HG03432 (cell line): Measurements from ENCODE around the gene MC4R.
"Not testable (repeated sequence)": the region's sequence is repeated elsewhere in the genome, so short reads cannot be mapped to it uniquely, and the experiment has no call there.

Experiments used
- ATAC-seq: cut with Tn5 transposase; IDR thresholded peaks from one replicate; pipeline ENCODE4 v1.9.1; 2021; ENCODE audit warnings: mild to moderate bottlenecking, moderate library complexity; ENCODE audit not compliant: unreplicated experiment

Gene MC4R

GRCh38 chr18:60372596-60372995 is at the start of gene MC4R:
Gene MC4R (minus strand): TSS chr18:60372775. CDS start chr18:60372349, 426 bp downstream.
- no peak for ATAC-seq

GRCh38 chr18:60422306-60422705 is 49.7 kb upstream of the MC4R start:
- not testable (repeated sequence) for ATAC-seq

DNA sequence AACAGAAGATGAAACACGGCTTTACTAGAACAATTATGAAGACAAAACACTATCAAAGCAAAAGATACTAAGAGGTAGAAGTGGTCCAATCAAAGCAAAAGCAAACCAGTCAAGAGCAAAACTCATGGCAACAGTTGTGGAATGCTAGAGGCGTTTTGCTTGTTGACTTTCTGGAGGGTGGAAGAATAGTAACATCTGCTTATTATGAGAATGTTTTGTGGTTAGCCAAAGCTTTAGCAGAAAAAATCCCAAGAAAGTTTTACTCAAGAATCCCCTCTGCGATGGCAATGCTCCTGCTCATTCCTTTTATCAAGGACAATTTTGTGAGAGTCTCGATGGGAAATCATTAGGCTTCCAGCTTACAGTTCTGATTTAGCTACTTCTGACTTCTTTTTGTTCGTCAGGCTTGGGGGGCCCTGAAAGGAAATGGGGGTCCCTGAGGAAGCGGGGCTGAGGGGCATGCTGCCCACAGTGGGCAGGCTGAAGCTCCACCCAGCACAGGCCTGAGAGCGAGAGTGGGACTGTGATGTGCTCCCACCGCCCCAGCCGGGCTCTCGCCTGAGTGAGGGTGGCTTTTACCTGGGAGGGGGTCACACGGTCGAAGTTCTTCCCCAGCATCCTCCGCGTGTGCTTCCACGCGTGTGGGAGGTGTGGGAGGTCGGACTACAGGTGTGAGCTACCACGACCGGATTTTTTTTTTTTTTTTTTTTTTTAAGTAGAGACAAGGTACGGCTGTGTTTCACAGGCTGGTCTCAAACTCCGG is 49.0 kb upstream of the MC4R start:
- ATAC-seq, result no peak

DNA sequence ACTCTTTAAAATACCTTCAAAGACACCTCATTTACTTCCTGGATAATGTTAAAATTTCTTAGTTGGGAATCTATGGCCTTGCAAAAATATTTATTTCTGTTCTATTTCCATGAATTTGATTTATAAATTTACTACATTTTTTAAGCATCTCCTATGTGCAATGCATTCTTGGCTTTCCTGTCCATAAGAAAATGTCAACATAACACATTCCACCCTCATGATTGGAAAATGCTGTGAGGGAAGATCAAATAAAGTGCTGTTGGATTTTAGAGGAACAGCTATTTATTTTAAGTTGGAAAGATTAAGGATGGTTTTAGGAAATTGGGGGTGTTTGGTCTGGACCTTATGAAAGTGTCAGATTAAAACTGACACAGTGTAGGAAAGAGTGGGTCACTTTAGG is 45.4 kb upstream of the MC4R start:
- ATAC-seq, result no peak

DNA sequence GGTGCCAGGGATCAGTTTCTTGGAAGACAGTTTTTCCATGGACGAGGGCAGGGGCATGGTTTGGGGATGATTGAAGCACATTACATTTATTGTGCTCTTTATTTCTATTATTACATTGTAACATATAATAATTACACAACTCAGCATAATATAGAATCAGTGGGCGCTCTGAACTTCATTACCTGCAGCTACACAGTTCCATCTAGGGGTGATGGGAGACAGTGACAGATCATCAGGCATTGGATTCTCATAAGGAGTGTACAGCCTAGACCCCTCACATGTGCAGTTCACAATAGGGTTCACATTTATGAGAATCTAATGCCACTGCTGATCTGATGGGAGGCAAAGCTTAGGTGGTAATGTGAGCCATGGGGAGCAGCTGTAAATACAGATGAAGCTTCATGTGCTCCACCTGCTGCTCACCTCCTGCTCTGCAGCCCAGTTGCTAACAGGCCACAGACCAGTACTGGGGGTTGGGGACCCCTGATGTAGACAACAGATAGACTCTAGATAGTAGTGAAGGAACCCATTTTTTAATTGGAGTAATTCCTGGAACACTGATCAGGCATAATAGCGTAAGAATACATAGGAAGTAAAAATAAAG is 41.5 kb upstream of the MC4R start:
- ATAC-seq, result peak; percentile 64

- ATAC-seq, result peak; percentile 52
These were observed 39.1 kb upstream of the MC4R start for GRCh38 chr18:60411715-60412114.

GRCh38 chr18:60406721-60407120 is 34.1 kb upstream of the MC4R start:
- ATAC-seq, result no peak

DNA sequence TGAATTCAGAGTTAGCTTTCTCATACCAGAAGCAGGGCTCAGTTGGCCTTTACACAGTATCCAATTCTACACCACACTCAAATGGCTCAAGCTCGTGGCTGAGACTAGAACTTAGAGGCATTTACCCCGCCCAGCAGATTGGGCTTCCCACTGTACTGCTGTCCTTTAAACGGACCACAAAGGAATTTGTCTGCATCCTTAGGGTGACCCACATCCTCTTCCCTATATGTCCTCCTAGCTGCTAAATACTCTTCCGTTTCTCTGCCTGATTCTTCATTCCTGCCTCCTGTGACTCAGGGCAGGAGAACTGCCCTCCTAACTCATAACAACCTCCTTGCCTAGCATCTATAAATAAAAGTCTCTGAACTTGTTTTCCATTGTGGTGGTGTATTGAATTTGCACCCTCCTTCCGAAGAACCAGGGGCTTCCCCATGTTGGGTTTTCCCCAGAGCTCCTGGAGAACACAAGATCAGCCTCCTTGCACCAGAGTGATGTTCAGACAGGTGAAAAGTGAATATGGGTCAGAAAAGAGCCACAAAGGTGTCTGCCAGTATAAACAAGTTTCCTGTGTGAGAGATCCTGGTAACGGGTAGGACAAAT is 32.0 kb upstream of the MC4R start:
- ATAC-seq, result no peak

- ATAC-seq, result no peak
These were observed 28.8 kb upstream of the MC4R start for GRCh38 chr18:60401346-60401745.

- no peak for ATAC-seq
These were observed 19.1 kb upstream of the MC4R start for GRCh38 chr18:60391571-60392226.

GRCh38 chr18:60389314-60389713 is 16.7 kb upstream of the MC4R start:
- ATAC-seq, result no peak

DNA sequence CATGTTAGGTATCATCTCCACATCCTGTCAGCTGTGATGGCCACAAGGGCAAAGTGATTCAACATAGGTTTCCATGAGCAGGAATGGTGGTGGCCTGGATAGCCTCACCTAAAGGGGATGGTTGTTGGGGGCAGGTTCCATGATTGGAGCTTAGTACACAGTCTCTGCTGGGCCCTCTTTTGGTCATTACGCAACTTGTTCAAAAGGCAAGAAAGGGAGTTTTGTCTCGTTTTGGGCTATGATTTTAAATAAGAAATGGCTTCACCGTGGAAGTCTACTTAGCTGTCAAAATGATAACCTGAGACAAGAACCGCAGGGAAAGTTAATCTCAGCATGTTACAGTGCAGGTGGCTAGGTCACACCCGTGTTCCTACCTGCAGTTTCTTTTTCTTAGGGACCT is 13.1 kb upstream of the MC4R start:
- ATAC-seq, result no peak

GRCh38 chr18:60383893-60384292 is 11.3 kb upstream of the MC4R start:
- no peak for ATAC-seq

- ATAC-seq, result no peak
These were observed 5.3 kb upstream of the MC4R start for GRCh38 chr18:60377778-60378469.

DNA sequence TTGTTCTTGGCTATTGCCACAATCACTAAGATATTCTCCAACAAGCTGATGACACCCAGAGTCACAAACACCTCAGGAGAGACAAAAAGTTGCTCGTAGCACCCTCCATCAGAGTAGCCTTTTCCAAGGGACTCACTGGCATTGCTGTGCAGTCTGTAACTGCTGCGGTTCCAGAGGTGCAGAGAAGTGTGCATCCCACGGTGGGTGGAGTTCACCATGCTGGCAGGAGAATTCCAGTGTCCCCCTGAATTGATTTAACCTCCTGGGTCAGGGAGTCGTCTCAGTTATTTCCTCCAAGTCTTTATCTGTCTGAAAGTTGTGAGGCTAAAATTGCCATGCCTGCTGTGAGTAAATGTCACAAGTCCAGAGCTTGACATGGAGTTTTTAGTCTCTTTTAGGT is 443 bp downstream of the MC4R start:
- no peak for ATAC-seq

DNA sequence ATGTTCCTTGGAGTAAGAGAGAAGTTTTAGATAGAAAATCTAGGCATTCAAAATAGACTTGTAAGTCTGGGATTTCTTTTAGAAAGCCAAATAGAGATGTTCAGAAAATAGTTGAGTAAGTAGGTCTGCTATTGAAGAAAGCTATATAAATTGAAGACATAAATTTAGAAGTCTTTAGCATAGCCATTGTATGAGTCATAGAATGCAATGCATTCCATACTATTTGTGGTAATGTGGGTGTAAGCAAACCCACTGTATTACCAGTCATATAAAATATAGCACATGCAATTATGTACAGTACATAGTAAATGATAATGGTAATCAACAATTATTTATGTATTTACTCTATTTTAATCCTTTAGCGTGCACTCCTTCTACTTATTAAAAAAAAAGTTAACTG is 14.1 kb downstream of the MC4R start:
- no peak for ATAC-seq

DNA sequence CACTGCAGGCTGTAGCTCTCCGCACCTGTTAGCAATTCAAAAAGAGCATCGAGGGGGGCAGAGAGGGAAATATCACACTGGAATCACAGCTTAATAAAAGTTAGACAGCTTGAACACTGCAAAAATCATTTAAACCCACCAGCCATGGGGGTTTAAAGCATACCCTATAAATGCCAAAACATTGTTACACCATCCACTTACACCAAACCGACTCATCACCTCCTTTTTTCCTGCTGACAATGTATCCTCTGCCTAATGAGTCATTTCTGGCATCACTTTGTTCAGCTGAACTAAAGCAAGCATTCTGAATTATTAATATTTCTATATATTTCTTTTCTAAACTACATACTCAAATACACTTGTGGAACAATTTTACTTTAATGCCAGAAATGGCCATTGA is 21.6 kb downstream of the MC4R start:
- no peak for ATAC-seq

DNA sequence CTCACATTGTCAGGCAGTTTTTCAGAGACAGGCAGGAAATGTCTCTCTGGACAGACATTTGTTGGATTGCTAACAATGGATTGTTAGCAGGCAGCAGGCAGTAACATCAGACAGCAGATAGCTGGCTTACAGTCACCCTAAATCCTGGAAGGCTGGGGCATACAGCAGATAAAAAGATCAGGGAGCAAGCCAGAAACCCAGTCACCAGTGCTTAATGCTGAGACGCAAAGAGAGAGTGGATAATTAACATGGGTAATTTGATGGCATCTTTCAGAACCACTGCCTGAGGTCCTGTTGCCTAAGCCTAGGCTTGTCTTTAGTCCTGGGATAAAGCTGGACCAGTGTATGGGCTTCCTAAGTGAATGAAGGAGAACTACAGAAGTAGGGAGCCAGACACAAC is 22.4 kb downstream of the MC4R start:
- no peak for ATAC-seq

GRCh38 chr18:60347526-60348045 is 25.0 kb downstream of the MC4R start:
- no peak for ATAC-seq

- ATAC-seq, result no peak
These were observed 33.6 kb downstream of the MC4R start for GRCh38 chr18:60339018-60339417.

GRCh38 chr18:60331890-60332289 is 40.7 kb downstream of the MC4R start:
- ATAC-seq, result no peak
